RCC 7860 (cell line): ENCODE data around the gene SPTBN1.

ENCODE experiments used
- DNase-seq: peaks from one replicate; pipeline ENCODE4 v3.0.0-alpha.2; 2015; ENCODE audit warnings: low spot score
- FAIRE-seq: peaks from 2 replicates; lab custom pipeline; 2012; peaks lifted over from hg19 to GRCh38; lab: Jason Lieb, UNC

Gene SPTBN1

GRCh38 chr2:54620948-54621347, 164.8 kb downstream of the SPTBN1 start:
- FAIRE-seq (no peak), DNase-seq (no peak)

GRCh38 chr2:54624591-54625071, 168.5 kb downstream of the SPTBN1 start:
- no peak for DNase-seq
- no peak for FAIRE-seq

- FAIRE-seq (no peak), DNase-seq (no peak)
Observed at GRCh38 chr2:54626131-54626530, 170.0 kb downstream of the SPTBN1 start.

GRCh38 chr2:54626884-54627283, 170.8 kb downstream of the SPTBN1 start:
- FAIRE-seq = no peak

GRCh38 chr2:54627973-54628372, 171.8 kb downstream of the SPTBN1 start:
- DNase-seq (no peak), FAIRE-seq (no peak)

More at GRCh38 chr2:54626884-54627283, 170.8 kb downstream of the SPTBN1 start:
- DNase-seq = no peak

- DNase-seq (no peak), FAIRE-seq (no peak)
Observed at GRCh38 chr2:54628418-54628817, 172.3 kb downstream of the SPTBN1 start.

GRCh38 chr2:54628957-54629356, 172.8 kb downstream of the SPTBN1 start:
- DNase-seq (no peak), FAIRE-seq (no peak)

- DNase-seq (no peak), FAIRE-seq (no peak)
Observed at GRCh38 chr2:54629390-54629789, 173.3 kb downstream of the SPTBN1 start.

GRCh38 chr2:54629914-54630857, 174.1 kb downstream of the SPTBN1 start:
- DNase-seq = peak; percentile 99

GRCh38 chr2:54630858-54631497, 174.9 kb downstream of the SPTBN1 start:
- DNase-seq (no peak), FAIRE-seq (no peak)

More at GRCh38 chr2:54629914-54630857, 174.1 kb downstream of the SPTBN1 start:
- FAIRE-seq = peak; percentile 92

GRCh38 chr2:54631755-54632154, 175.6 kb downstream of the SPTBN1 start:
- DNase-seq (no peak), FAIRE-seq (no peak)

GRCh38 chr2:54632733-54633692, 176.9 kb downstream of the SPTBN1 start:
- DNase-seq (peak; percentile 93), FAIRE-seq (peak; percentile 84)

- no peak for FAIRE-seq
- DNase-seq = no peak
Observed at GRCh38 chr2:54634021-54634420, 177.9 kb downstream of the SPTBN1 start.

- FAIRE-seq = peak; percentile 87
- peak; percentile 94 for DNase-seq
Observed at GRCh38 chr2:54634564-54635511, 178.7 kb downstream of the SPTBN1 start.

GRCh38 chr2:54635554-54636152, 179.5 kb downstream of the SPTBN1 start:
- peak; percentile 53 for FAIRE-seq
- DNase-seq = peak; percentile 60

- DNase-seq (no peak), FAIRE-seq (no peak)
Observed at GRCh38 chr2:54636415-54637139, 180.4 kb downstream of the SPTBN1 start.

- FAIRE-seq (no peak), DNase-seq (no peak)
Observed at GRCh38 chr2:54638103-54638502, 182.0 kb downstream of the SPTBN1 start.

GRCh38 chr2:54638774-54639187, 182.7 kb downstream of the SPTBN1 start:
- FAIRE-seq (no peak), DNase-seq (no peak)
